ENCODE results near the gene PPP1R7. TPM values are rescaled to one million over a fixed set of nuclear protein-coding genes. Genes with fewer than 3 reads are reported as not detected.

The PPP1R7 gene
- total RNA-seq, 1 donor from 2014 or later = 60.7 TPM

- no peak overlapping the region for H3K27ac ChIP-seq
- no peaks in the 10 kb centered on the region for H3K27me3 ChIP-seq
- no peak for TF ChIP-seq CTCF (IDR thresholded peaks at IDR 0.05)
- no peaks in the 10 kb centered on the region for H3K4me1 ChIP-seq
- DNase-seq (no peak), ATAC-seq (no peak)
- no peaks in the 10 kb centered on the region for H3K36me3 ChIP-seq
- no peaks in the 10 kb centered on the region for H3K9me3 ChIP-seq
- no peak overlapping the region for H3K4me3 ChIP-seq
- intact Hi-C loops (cut with DNase I) = no loop called here
Measured at GRCh38 chr2:241110607-241111439, 39.4 kb upstream of the PPP1R7 start.

GRCh38 chr2:241111440-241111805 lies 38.8 kb upstream of the PPP1R7 start:
- H3K9me3 ChIP-seq = no peaks in the 10 kb centered on the region
- intact Hi-C loops (cut with DNase I) = no loop called here
- no peaks in the 10 kb centered on the region for H3K27me3 ChIP-seq
- H3K4me1 ChIP-seq = no peaks in the 10 kb centered on the region
- no peak overlapping the region for H3K4me3 ChIP-seq
- no peak overlapping the region for H3K27ac ChIP-seq
- no peaks in the 10 kb centered on the region for H3K36me3 ChIP-seq
- TF ChIP-seq CTCF (IDR thresholded peaks at IDR 0.05) = no peak
- DNase-seq (no peak), ATAC-seq (no peak)

GRCh38 chr2:241112046-241112445 lies 38.2 kb upstream of the PPP1R7 start:
- DNase-seq = no peak
- TF ChIP-seq CTCF (IDR thresholded peaks at IDR 0.05) = no peak
- no peaks in the 10 kb centered on the region for H3K4me1 ChIP-seq
- no peak overlapping the region for H3K27ac ChIP-seq
- intact Hi-C loops (cut with DNase I) = no loop called here
- no peak overlapping the region for H3K4me3 ChIP-seq
- ATAC-seq = no peak
- no peaks in the 10 kb centered on the region for H3K9me3 ChIP-seq
- no peaks in the 10 kb centered on the region for H3K36me3 ChIP-seq
- H3K27me3 ChIP-seq = no peaks in the 10 kb centered on the region

- no peak for ATAC-seq
Measured at GRCh38 chr2:241112592-241112991, 37.7 kb upstream of the PPP1R7 start.

GRCh38 chr2:241114836-241115235 lies 35.4 kb upstream of the PPP1R7 start:
- no peak overlapping the region for H3K4me3 ChIP-seq
- TF ChIP-seq CTCF (IDR thresholded peaks at IDR 0.05) = no peak
- no peak for ATAC-seq

More at GRCh38 chr2:241112592-241112991, 37.7 kb upstream of the PPP1R7 start:
- H3K27ac ChIP-seq = no peak overlapping the region
- no peaks in the 10 kb centered on the region for H3K9me3 ChIP-seq
- no peaks in the 10 kb centered on the region for H3K36me3 ChIP-seq
- no peaks in the 10 kb centered on the region for H3K4me1 ChIP-seq
- intact Hi-C loops (cut with DNase I) = no loop called here
- no peak for TF ChIP-seq CTCF (IDR thresholded peaks at IDR 0.05)
- no peak for DNase-seq
- H3K27me3 ChIP-seq = no peaks in the 10 kb centered on the region
- no peak overlapping the region for H3K4me3 ChIP-seq

More at GRCh38 chr2:241114836-241115235, 35.4 kb upstream of the PPP1R7 start:
- no peaks in the 10 kb centered on the region for H3K9me3 ChIP-seq
- no peaks in the 10 kb centered on the region for H3K27me3 ChIP-seq
- no peaks in the 10 kb centered on the region for H3K36me3 ChIP-seq
- intact Hi-C loops (cut with DNase I) = no loop called here
- H3K4me1 ChIP-seq = no peaks in the 10 kb centered on the region
- no peak for DNase-seq
- no peak overlapping the region for H3K27ac ChIP-seq

Measured in upper lobe of right lung (tissue), 1 donor.